NCI-H2107 treated with DMSO at 0.1 percent for 48 hours (cell line): ENCODE measurements around the gene WNT3.
"Not testable (repeated sequence)": the region's sequence is repeated elsewhere in the genome, so short reads cannot be mapped to it uniquely, and the experiment has no call there.

Experiments
- DNase-seq: peaks from one replicate; lab custom pipeline; 2025; ENCODE audit not compliant: unreplicated experiment; lab: John Stamatoyannopoulos, UW

Gene WNT3

GRCh38 chr17:46814446-46814845 is 4.0 kb downstream of the WNT3 start:
- no peak for DNase-seq

- no peak for DNase-seq
Measured at GRCh38 chr17:46813920-46814319, 4.6 kb downstream of the WNT3 start.

- DNase-seq = no peak
Measured at GRCh38 chr17:46812624-46813318, 5.7 kb downstream of the WNT3 start.

- DNase-seq = no peak
Measured at GRCh38 chr17:46811978-46812583, 6.4 kb downstream of the WNT3 start.

- DNase-seq = no peak
Measured at GRCh38 chr17:46810837-46811236, 7.7 kb downstream of the WNT3 start.

GRCh38 chr17:46809110-46809571 is 9.4 kb downstream of the WNT3 start:
- no peak for DNase-seq

GRCh38 chr17:46805771-46806170 is 12.7 kb downstream of the WNT3 start:
- no peak for DNase-seq

GRCh38 chr17:46803544-46803943 is 14.9 kb downstream of the WNT3 start:
- DNase-seq = no peak

GRCh38 chr17:46802800-46803199 is 15.7 kb downstream of the WNT3 start:
- DNase-seq = no peak

- DNase-seq = no peak
Measured at GRCh38 chr17:46800573-46800972, 17.9 kb downstream of the WNT3 start.

- DNase-seq = no peak
Measured at GRCh38 chr17:46796956-46797530, 21.4 kb downstream of the WNT3 start.

GRCh38 chr17:46796524-46796923 is 22.0 kb downstream of the WNT3 start:
- DNase-seq = no peak

- DNase-seq = no peak
Measured at GRCh38 chr17:46796084-46796483, 22.4 kb downstream of the WNT3 start.

- DNase-seq = no peak
Measured at GRCh38 chr17:46795379-46795952, 23.0 kb downstream of the WNT3 start.

- no peak for DNase-seq
Measured at GRCh38 chr17:46794318-46794717, 24.2 kb downstream of the WNT3 start.

GRCh38 chr17:46793541-46793940 is 25.0 kb downstream of the WNT3 start:
- no peak for DNase-seq

- DNase-seq = not testable (repeated sequence)
Measured at GRCh38 chr17:46793023-46793422, 25.5 kb downstream of the WNT3 start.

GRCh38 chr17:46792071-46792470 is 26.4 kb downstream of the WNT3 start:
- DNase-seq = no peak

GRCh38 chr17:46791531-46791930 is 27.0 kb downstream of the WNT3 start:
- DNase-seq = no peak

- no peak for DNase-seq
Measured at GRCh38 chr17:46790216-46790615, 28.3 kb downstream of the WNT3 start.

GRCh38 chr17:46789610-46790009 is 28.9 kb downstream of the WNT3 start:
- no peak for DNase-seq

- DNase-seq = no peak
Measured at GRCh38 chr17:46788796-46789195, 29.7 kb downstream of the WNT3 start.
